ENCODE measurements around the gene CCP110.

DNA sequence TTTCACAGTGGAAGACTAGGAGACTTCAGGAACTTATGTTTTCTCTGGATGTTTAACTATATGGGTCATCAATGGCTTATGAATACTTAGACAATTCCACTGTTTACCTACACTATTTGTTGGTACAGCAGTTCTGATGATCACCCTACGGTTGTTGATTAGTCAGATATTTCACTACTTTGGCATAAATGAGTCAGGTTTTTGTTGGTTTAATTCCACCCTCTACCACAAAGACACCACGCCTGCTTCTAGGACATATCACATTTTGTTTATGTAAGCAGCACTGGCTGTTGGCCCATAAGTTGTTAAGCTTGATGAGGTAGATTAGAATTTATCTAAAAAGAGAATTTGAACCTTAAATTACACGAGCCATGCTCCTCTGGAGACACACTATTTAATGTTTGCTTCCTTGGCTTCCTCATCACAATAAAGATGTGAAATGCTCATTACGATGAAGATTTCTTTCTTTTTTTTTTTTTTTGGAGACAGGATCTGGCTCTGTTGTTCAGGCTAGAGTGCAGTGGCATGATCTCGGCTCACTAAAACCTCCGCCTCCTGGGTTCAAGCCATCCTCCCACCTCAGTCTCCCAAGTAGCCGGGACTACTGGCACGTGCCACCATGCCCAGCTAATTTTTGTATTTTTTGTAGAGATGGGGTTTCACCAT, 6.2 kb upstream of the CCP110 start:
- TF ChIP-seq, protein P1, sequence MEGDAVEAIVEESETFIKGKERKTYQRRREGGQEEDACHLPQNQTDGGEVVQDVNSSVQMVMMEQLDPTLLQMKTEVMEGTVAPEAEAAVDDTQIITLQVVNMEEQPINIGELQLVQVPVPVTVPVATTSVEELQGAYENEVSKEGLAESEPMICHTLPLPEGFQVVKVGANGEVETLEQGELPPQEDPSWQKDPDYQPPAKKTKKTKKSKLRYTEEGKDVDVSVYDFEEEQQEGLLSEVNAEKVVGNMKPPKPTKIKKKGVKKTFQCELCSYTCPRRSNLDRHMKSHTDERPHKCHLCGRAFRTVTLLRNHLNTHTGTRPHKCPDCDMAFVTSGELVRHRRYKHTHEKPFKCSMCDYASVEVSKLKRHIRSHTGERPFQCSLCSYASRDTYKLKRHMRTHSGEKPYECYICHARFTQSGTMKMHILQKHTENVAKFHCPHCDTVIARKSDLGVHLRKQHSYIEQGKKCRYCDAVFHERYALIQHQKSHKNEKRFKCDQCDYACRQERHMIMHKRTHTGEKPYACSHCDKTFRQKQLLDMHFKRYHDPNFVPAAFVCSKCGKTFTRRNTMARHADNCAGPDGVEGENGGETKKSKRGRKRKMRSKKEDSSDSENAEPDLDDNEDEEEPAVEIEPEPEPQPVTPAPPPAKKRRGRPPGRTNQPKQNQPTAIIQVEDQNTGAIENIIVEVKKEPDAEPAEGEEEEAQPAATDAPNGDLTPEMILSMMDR (conservative IDR thresholded peaks at IDR 0.05; ENCODE audit: low read depth, low read length): no peak
- TF ChIP-seq EZH2 (IDR thresholded peaks at IDR 0.05; ENCODE audit: borderline replicate concordance, low read depth, low read length, poor library complexity, severe bottlenecking): no peak
